Measurements from ENCODE around the gene FADS2. TPM values are rescaled to one million over a fixed set of nuclear protein-coding genes. Genes with fewer than 3 reads are reported as not detected.
A peak's percentile ranks its signal among the peaks of the same experiment; 100 is the strongest.

FADS2 gene
- total RNA-seq, 1 donor from 2014 or later, result 25.7 TPM

- peaks cover 35% of the 10 kb centered on the region for H3K36me3 ChIP-seq
- peak overlapping the region; percentile 96 for H3K27ac ChIP-seq (replicated peaks)
- H3K4me3 ChIP-seq, result peak overlapping the region; percentile 88
- intact Hi-C loops (cut with micrococcal nuclease), result loop anchor here (10.0 kb wide), 3 partner anchors 102 to 292 kb away; partner anchors contain the start of gene FADS3
- peaks cover 37% of the 10 kb centered on the region for H3K4me1 ChIP-seq
- DNase-seq, result no peak
- H3K9me3 ChIP-seq (replicated peaks), result no peaks in the 10 kb centered on the region
- no peaks in the 10 kb centered on the region for H3K27me3 ChIP-seq (ENCODE audit: low read depth)
- TF ChIP-seq CTCF (IDR thresholded peaks at IDR 0.05; ENCODE audit: borderline replicate concordance), result no peak
Measured at GRCh38 chr11:61793083-61793828, 34.8 kb upstream of the FADS2 start.

- no peak for DNase-seq
- Histone ChIP-seq H3K9me3 (replicated peaks) (no peaks in the 10 kb centered on the region), H3K36me3 (peaks cover 30% of the 10 kb centered on the region), H3K4me1 (peaks cover 37% of the 10 kb centered on the region), H3K27ac (replicated peaks) (no peak overlapping the region), H3K27me3 (ENCODE audit: low read depth) (no peaks in the 10 kb centered on the region), H3K4me3 (peak overlapping the region; percentile 88)
- TF ChIP-seq CTCF (IDR thresholded peaks at IDR 0.05; ENCODE audit: borderline replicate concordance), result no peak
- intact Hi-C loops (cut with micrococcal nuclease), result loop anchor here (10.0 kb wide), 3 partner anchors 101 to 291 kb away; partner anchors contain the start of gene FADS3
Measured at GRCh38 chr11:61793829-61794204, 34.3 kb upstream of the FADS2 start.

GRCh38 chr11:61794579-61794978 lies 33.5 kb upstream of the FADS2 start:
- Histone ChIP-seq H3K27ac (replicated peaks) (no peak overlapping the region), H3K9me3 (replicated peaks) (no peaks in the 10 kb centered on the region), H3K4me3 (no peak overlapping the region), H3K4me1 (peaks cover 37% of the 10 kb centered on the region), H3K27me3 (ENCODE audit: low read depth) (no peaks in the 10 kb centered on the region), H3K36me3 (peaks cover 22% of the 10 kb centered on the region)
- intact Hi-C loops (cut with micrococcal nuclease), result loop anchor here (10.0 kb wide), 3 partner anchors 100 to 290 kb away; partner anchors contain the start of gene FADS3
- no peak for DNase-seq
- no peak for TF ChIP-seq CTCF (IDR thresholded peaks at IDR 0.05; ENCODE audit: borderline replicate concordance)

- Histone ChIP-seq H3K36me3 (peaks cover 14% of the 10 kb centered on the region), H3K4me1 (peaks cover 37% of the 10 kb centered on the region), H3K4me3 (no peak overlapping the region), H3K27me3 (ENCODE audit: low read depth) (no peaks in the 10 kb centered on the region), H3K9me3 (replicated peaks) (no peaks in the 10 kb centered on the region), H3K27ac (replicated peaks) (no peak overlapping the region)
- DNase-seq, result no peak
- intact Hi-C loops (cut with micrococcal nuclease), result loop anchor here (5.0 to 10.0 kb wide), 4 partner anchors 99 to 312 kb away; partner anchors contain the start of gene FADS3
- no peak for TF ChIP-seq CTCF (IDR thresholded peaks at IDR 0.05; ENCODE audit: borderline replicate concordance)
Measured at GRCh38 chr11:61795459-61795858, 32.6 kb upstream of the FADS2 start.

GRCh38 chr11:61795876-61796526 lies 32.1 kb upstream of the FADS2 start:
- no peak for TF ChIP-seq CTCF (IDR thresholded peaks at IDR 0.05; ENCODE audit: borderline replicate concordance)
- intact Hi-C loops (cut with micrococcal nuclease), result loop anchor here (5.0 to 10.0 kb wide), 4 partner anchors 99 to 311 kb away; partner anchors contain the start of gene FADS3
- DNase-seq, result no peak

More at GRCh38 chr11:61795876-61796526, 32.1 kb upstream of the FADS2 start:
- no peak overlapping the region for H3K27ac ChIP-seq (replicated peaks)
- H3K36me3 ChIP-seq, result peaks cover 15% of the 10 kb centered on the region
- no peak overlapping the region for H3K4me3 ChIP-seq
- H3K27me3 ChIP-seq (ENCODE audit: low read depth), result no peaks in the 10 kb centered on the region
- H3K4me1 ChIP-seq, result peaks cover 36% of the 10 kb centered on the region
- H3K9me3 ChIP-seq (replicated peaks), result no peaks in the 10 kb centered on the region

Data from left ventricle myocardium inferior (tissue), 1 donor.